Common myeloid progenitor, CD34-positive (primary cell): ENCODE data around the gene ACTR1A.

ENCODE experiments used
- CTCF ChIA-PET: fragments of 350-600 bp; sonication (Branson Sonifier 250); formaldehyde crosslinking; loops from one replicate; lab custom pipeline; 2021; ENCODE audit warnings: antibody characterized with exemption; lab: Charles Lee
- POLR2A ChIA-PET: fragments of 350-600 bp; sonication (Branson Sonifier 250); formaldehyde crosslinking; loops from one replicate; lab custom pipeline; 2021; ENCODE audit warnings: antibody characterized with exemption; lab: Charles Lee
- DNase-seq, 3 donors: peaks; one replicate each; pipeline versions ENCODE4 v3.0.0 to v3.0.0-alpha.2; 2013
- H3K27ac ChIP-seq, 2 experiments: 1 replicate in 1 of 2; 2 replicates in 1 of 2; pipeline ENCODE4 v1.7.0; 2013; ENCODE audit warnings: inconsistent platforms in 2 of 2, low read length in 2 of 2, mild to moderate bottlenecking in 2 of 2, low read depth in 1 of 2, moderate library complexity in 1 of 2; ENCODE audit not compliant: severe bottlenecking in 2 of 2, insufficient read depth in 1 of 2, poor library complexity in 1 of 2
- H3K27me3 ChIP-seq, 5 experiments: replicated peaks in 2 of 5; 1 replicate in 3 of 5; 2 replicates in 2 of 5; pipeline versions ENCODE4 v1.6.1 to v1.7.0; 2013; ENCODE audit warnings: low read length in 4 of 5, mild to moderate bottlenecking in 2 of 5, moderate library complexity in 2 of 5, inconsistent platforms in 1 of 5; ENCODE audit not compliant: insufficient read depth in 5 of 5, control insufficient read depth in 4 of 5
- H3K36me3 ChIP-seq, 4 experiments: 1 replicate in 2 of 4; 2 replicates in 2 of 4; pipeline versions ENCODE4 v1.6.1 to v1.7.0; 2013; ENCODE audit warnings: low read length in 3 of 4, control low read depth in 1 of 4, mild to moderate bottlenecking in 1 of 4; ENCODE audit not compliant: control insufficient read depth in 4 of 4, insufficient read depth in 4 of 4
- H3K4me1 ChIP-seq, 4 experiments: 1 replicate in 3 of 4; 2 replicates in 1 of 4; pipeline versions ENCODE4 v1.6.1 to v1.7.1; 2013; ENCODE audit warnings: low read length in 3 of 4, mild to moderate bottlenecking in 3 of 4, control low read depth in 1 of 4, inconsistent platforms in 1 of 4, moderate library complexity in 1 of 4; ENCODE audit not compliant: control insufficient read depth in 4 of 4, insufficient read depth in 4 of 4; ENCODE audit errors: control extremely low read depth in 1 of 4
- H3K4me3 ChIP-seq, 7 experiments: 1 replicate in 4 of 7; 2 replicates in 3 of 7; pipeline versions ENCODE4 v1.5.1 to v1.7.0; 2013; ENCODE audit warnings: mild to moderate bottlenecking in 7 of 7, low read length in 6 of 7, moderate library complexity in 6 of 7, inconsistent platforms in 2 of 7, low read depth in 2 of 7, control low read depth in 1 of 7; ENCODE audit not compliant: insufficient read depth in 4 of 7, control insufficient read depth in 1 of 7; ENCODE audit errors: extremely low read depth in 1 of 7
- H3K9me3 ChIP-seq, 5 experiments: 1 replicate in 4 of 5; 2 replicates in 1 of 5; pipeline versions ENCODE4 v1.6.1 to v1.7.1; 2013; ENCODE audit warnings: low read length in 4 of 5, mild to moderate bottlenecking in 2 of 5, inconsistent platforms in 1 of 5, low read depth in 1 of 5, moderate library complexity in 1 of 5; ENCODE audit not compliant: control insufficient read depth in 4 of 5, insufficient read depth in 2 of 5; ENCODE audit errors: control extremely low read depth in 1 of 5
- WGBS: methylation state at CpG from one replicate; pipeline ENCODE4 v1.1.5; 2013; ENCODE audit not compliant: insufficient coverage; 5-methylcytosine and 5-hydroxymethylcytosine counted together

ACTR1A gene

DNA sequence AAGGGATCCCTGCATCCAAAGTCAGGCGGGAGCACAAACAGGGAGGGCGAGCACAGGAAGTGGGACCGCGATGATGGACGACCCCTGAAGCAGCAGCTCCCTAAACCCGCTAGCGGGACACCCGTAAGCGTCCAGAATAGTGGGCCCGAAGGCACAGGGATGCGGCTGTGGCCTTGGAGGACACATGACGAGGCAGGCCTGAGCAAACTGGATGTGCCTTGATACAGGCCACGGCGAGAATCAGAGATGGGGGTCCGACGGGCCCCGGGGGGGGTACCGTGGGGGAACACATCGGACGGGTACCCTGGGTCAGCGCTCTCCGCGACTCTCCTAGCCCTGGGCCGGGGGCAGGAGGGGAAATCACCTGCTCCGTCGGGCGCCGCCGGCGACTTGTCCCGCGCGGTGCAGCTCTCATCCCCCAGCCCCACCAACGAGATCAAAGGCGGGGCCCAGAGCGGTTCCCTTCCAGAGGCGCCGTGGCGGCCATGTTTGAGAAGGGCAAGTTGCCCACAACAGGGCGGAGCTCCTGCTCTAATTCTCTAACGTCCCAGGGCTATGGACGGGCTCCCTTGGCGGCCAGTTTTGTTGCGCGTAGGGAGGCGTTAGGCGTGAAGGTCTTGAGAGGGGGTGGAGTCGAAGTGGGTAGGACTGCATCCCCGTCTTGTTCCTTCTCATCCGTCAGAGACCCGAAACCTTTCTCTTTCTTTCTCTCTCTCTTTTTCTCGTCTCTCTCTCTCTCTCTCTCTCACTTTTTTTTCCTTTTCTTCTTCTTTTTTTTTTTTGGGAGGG, 70.2 kb downstream of the ACTR1A start, which contains the start of gene CUEDC2:
TSS of gene CUEDC2 (minus strand) at position 413 of the 789 bp plus-strand sequence. CDS start 7,386 bp downstream, outside the sequence.
- Histone ChIP-seq H3K36me3 (peaks cover 0 to 3% (median 2%) of the 10 kb centered on the region in 4 experiments), H3K4me3 (peak within 1 kb of the TSS; percentile 56 to 98 (median 83)), H3K27me3 (no peaks in the 10 kb centered on the region), H3K9me3 (no peaks in the 10 kb centered on the region), H3K4me1 (peaks cover 14 to 49% (median 48%) of the 10 kb centered on the region in 4 experiments), H3K27ac (peak within 1 kb of the TSS; percentile 64 to 84)
- ChIA-PET POLR2A (interaction anchor here (0.6 to 1.7 kb wide), 4 partner anchors 10 to 156 kb away, joined by 3 to 9 read pairs (median 4); partner anchors contain the start of genes FBXL15 and NFKB2), CTCF (interaction anchor here (0.7 to 8.3 kb wide), 8 partner anchors 8 to 213 kb away, joined by 3 to 71 read pairs (median 5); partner anchors contain the start of gene FBXL15)
- peak; percentile 96 to 98 (median 98) for DNase-seq
- WGBS, result under 1% methylated on average over 28 of the region's 52 CpGs

DNA sequence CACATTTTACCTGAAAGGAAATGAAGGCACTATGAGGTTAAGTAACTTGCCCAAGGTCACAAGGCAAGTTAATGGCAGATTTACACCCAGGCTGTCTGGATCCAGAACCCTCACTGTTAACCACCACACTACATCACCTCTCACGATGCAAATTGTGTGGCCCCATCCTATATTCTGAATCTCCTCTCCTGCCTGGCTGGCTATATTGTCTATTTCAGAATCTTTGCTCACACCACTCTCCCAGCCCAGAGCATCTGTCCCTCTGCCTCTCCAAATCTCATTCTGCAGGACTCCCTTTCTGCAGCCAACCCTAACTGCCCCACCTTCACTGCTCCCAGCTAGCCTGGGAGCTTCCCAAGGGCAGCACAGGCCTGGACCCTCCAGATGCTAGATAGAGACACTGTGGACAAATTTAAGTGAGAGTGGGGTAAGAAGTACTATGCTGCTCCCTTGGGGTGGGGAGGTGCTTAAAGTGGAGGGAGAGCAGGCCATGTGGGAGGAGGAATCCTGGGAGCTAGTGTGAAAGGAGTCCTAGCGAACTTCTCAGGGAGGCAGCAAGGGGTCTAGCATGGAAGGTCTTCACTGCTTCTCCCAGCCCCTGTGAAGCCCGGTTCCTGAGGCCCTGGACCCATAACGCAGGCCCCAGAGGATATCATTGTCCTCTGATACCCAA, 70.9 kb downstream of the ACTR1A start:
- DNase-seq, result no peak
- Histone ChIP-seq H3K4me3 (peak overlapping the region; percentile 56 to 98 (median 83)), H3K4me1 (peaks cover 14 to 44% (median 42%) of the 10 kb centered on the region in 4 experiments), H3K27ac (peak overlapping the region; percentile 64 to 84), H3K9me3 (no peaks in the 10 kb centered on the region), H3K27me3 (no peaks in the 10 kb centered on the region), H3K36me3 (peaks cover 0 to 3% (median 2%) of the 10 kb centered on the region in 4 experiments)
- 30% methylated on average over 3 of the region's 4 CpGs for WGBS
- CTCF ChIA-PET, result interaction anchor here (0.7 to 8.3 kb wide), 6 partner anchors 8 to 213 kb away, joined by 3 to 71 read pairs (median 4); partner anchors contain the start of gene FBXL15
- POLR2A ChIA-PET, result interaction anchor here (0.6 to 1.7 kb wide), 4 partner anchors 9 to 157 kb away, joined by 3 to 9 read pairs (median 4); partner anchors contain the start of genes FBXL15 and NFKB2

DNA sequence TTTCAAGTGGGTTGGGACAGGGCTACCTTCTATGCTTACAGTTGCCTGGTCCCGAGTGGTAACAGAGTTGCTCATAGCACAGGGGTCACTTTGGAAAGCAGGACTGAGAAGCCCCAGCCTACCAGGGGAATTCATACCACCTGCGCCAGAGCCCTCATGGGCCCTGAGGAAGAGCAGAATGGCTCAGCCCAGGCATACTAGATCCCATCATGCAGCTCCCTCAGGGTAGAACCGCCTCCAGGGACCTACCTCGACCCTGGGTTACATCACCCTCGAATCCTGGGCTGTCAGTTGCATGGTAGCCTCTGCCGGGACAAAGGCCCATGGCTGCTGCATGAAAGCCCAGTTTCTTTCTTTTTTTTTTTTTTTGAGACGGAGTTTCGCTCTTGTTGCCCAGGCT, 73.0 kb downstream of the ACTR1A start:
- Histone ChIP-seq H3K4me1 (peaks cover 6 to 26% (median 25%) of the 10 kb centered on the region in 4 experiments), H3K36me3 (peaks cover 0 to 10% (median 8%) of the 10 kb centered on the region in 4 experiments), H3K4me3 (no peak overlapping the region), H3K9me3 (no peaks in the 10 kb centered on the region), H3K27me3 (no peaks in the 10 kb centered on the region), H3K27ac (no peak overlapping the region)
- 88% methylated on average over 5 of the region's 8 CpGs for WGBS
- ChIA-PET CTCF (no interaction called here), POLR2A (interaction anchor here (0.6 kb wide), 1 partner anchor 34 kb away, joined by 3 read pairs; no protein-coding TSS in a partner anchor)
- no peak for DNase-seq
